NCI-H1092 (cell line): ENCODE results near the gene PTPN7.
"Not testable (repeated sequence)": the region's sequence is repeated elsewhere in the genome, so short reads cannot be mapped to it uniquely, and the experiment has no call there.

Experiments
- DNase-seq: peaks from one replicate; lab custom pipeline; 2025; lab: John Stamatoyannopoulos, UW

Gene PTPN7

DNA sequence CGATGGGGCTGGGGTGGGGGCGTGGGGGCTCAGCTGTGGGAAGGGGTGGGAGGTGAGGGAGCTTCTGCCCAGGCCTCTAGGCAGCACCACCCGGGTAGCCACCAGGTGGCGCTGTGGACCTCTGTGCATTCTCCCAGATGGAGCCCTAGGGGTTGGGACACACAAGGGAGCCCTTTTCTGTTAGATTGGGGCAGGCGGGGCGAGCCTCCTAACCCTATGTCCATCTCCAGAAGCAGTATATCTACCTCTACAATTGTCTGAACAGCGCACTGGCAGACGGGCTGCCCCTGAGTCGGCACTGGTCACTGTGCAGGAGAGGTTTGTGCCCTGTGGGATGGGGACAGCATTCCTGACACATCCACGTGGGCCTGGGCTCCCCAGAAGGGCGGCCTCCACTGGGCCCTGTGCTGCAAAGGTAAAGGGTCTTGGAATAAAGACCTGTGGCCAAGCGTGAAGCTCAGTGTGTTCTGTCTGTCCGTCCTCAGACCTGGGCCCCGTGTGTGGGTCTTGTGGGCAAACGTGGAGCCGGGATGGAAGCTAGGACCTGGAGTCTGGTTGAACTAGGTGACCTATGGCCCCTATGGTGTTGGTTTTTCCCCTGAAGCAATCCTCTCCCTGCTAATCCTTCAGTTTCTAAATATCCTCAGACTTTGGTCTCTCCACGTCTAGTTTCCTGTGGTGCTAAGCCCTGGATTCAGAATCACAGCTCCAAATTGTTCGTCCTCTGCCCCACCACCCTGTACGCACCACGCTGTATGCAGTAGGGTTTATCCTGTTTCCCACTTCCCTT lies 28.8 kb upstream of the PTPN7 start:
- peak; percentile 73 for DNase-seq

DNA sequence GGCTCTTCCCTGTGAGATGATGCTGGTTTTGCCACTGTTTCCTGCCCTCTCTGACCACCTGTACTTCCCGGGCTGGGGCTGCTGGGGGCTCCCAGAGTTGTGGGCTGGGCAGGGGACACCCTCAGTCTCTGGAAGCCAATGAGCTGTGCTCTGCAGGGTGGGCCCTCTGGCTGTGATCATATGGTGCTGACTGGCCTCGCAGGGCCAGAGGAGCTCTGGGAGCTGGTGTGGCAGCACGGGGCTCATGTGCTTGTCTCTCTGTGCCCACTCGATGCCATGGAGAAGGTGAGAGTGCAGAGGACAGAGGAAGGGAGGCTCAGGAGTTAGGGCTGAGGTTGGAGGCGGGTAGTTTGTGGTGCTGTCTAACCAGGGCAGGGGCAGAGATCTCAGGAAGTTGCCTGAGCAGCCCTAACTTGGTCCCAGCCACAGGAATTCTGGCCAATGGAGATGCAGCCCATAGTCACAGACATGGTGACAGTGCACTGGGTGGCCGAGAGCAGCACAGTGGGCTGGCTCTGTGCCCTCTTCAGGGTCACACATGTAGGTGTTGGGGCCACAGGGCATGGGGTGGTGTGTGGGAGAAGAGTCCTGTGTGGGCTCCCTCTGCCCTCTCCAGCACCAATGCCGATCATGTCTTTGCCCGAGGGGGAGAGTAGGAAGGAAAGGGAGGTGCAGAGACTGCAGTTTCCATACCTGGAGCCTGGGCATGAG lies 27.4 kb upstream of the PTPN7 start:
- no peak for DNase-seq

DNA sequence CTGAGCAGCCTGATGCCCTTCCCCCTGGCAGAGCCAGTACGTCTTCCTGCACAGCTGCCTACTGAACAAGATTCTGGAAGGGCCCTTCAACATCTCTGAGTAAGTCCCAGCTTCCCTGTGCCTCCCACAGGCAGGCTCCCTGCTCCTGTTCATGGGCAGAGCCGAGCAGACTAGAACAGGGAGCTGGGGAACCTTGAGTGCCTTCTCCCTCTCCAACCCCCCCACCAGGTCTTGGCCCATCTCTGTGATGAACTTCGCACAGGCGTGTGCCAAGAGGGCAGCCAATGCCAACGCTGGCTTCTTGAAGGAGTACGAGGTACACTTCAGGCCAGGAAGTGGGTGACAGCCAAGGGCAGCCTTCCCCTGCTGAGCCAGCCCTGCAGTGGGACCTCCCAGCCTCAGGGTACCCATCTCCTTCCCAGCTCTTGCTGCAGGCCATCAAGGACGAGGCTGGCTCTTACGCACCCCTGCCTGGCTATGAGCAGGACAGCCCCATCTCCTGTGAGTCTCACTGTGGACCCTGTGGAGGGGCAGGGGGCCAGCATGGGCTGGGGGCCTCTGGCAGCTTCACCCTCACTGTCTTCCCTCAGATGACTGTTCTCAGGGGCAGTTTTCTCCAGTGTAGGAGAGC lies 26.8 kb upstream of the PTPN7 start:
- DNase-seq, result no peak

DNA sequence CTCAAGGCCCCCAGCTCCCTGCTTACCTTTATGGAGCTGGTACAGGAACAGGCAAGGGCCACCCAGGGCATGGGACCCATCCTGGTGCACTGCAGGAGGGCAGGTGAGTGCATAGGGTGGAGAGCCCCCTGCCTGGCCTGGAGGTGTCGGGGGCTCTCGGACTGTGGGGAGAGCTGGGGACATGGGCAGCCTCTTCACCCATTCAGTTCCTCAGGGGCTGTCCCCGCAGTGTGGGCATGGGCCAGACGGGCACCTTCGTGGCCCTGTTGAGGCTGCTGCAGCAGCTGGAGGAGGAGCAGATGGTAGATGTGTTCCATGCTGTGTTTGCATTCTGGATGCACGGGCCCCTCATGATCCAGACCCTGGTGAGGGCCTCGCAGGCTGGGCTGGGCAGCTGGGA lies 25.9 kb upstream of the PTPN7 start:
- DNase-seq, result no peak

DNA sequence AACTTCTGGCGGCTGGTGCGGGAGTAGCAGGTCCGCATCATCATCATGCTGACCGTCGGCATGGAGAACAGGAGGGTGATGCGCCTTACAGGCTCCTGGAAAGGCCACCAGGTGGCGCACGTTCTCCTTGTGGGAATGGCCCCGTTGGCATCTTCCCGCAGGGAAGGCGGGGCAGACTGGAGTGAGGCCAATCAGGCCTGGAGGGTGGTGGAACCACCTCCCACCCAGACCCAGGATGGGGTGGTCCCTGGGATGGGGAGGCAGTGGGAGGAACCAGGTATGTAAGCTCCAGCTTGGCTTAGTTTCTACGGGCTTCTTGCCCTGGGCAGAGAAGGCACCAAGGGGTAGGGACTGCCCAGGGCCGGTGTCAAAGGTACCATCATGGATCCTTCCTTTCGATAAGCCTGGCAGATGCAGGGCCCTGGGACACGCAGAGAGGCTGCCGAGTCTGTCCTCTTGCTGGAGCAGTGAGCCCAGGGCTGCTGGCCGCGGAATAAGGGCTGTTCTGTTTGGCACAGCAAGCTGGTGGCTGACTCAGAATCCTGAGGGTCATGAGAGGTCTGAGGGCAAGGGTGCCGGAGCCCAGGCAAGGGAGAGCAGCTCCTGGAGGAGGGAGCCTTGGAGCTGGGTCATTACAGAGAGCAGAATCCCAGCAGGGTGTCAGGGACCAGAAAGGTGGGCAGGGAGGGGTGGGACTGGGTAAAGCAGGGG lies 24.5 kb upstream of the PTPN7 start:
- peak; percentile 83 for DNase-seq

DNA sequence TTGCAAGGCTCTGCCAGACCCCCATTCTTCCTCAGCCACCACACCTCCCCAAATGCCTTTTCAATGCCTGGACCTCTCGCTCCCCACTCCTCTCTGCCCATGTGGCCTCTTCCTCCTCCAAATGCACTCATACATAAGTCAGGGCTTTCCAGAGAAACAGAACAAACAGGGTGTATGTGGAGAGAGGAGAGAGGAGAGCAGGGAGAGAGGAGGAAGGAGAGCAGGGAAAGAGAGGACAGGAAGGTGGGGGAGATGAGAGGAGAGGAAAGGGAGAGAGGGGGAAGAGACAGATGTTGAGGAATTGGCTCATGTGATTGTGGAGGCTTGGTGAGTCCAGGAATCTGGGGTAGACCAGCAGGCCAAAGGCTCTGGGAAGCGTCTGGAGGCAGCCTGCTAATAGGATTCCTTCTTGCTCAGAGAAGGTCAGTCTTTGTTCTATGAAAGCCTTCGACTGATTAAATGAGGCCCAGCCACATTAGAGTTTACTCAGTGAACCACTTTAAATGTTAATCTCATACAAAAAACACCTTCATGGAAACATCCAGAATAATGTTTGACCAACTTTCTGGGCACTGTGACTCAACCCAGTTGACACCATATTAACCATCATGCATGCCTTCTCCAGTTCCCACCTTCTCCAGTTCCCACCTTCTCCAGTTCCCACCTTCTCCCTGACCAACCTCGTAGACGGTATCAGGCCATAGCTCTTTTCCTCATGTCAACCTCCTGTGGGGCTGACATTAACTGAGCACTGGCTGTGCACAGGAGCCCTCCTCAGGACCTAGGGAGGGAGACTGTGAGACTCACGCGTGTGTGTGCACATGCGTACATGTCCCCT lies 21.9 kb upstream of the PTPN7 start:
- no peak for DNase-seq

DNA sequence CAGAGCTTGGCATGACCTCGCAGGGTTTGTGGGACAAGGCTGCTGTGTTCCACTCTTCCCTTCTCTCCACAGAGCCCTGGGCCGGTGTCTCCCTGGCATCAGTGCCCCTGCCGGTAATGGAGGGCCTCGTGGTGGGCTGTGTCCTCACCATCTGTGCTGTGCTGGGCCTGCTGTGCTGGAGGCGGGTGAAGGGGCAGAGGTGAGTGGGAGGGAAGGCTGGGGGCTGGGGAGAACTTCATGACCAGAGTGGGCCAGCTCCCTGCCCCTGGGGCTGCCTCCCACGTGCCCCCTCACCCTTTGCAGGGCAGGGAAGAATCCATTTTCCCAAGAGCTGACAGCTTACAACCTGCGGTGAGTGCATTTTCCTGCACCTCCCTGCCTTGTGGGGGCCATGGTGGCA lies 21.2 kb upstream of the PTPN7 start:
- DNase-seq, result no peak

- DNase-seq, result not testable (repeated sequence)
Observed at GRCh38 chr1:202180751-202181139, 20.3 kb upstream of the PTPN7 start.

DNA sequence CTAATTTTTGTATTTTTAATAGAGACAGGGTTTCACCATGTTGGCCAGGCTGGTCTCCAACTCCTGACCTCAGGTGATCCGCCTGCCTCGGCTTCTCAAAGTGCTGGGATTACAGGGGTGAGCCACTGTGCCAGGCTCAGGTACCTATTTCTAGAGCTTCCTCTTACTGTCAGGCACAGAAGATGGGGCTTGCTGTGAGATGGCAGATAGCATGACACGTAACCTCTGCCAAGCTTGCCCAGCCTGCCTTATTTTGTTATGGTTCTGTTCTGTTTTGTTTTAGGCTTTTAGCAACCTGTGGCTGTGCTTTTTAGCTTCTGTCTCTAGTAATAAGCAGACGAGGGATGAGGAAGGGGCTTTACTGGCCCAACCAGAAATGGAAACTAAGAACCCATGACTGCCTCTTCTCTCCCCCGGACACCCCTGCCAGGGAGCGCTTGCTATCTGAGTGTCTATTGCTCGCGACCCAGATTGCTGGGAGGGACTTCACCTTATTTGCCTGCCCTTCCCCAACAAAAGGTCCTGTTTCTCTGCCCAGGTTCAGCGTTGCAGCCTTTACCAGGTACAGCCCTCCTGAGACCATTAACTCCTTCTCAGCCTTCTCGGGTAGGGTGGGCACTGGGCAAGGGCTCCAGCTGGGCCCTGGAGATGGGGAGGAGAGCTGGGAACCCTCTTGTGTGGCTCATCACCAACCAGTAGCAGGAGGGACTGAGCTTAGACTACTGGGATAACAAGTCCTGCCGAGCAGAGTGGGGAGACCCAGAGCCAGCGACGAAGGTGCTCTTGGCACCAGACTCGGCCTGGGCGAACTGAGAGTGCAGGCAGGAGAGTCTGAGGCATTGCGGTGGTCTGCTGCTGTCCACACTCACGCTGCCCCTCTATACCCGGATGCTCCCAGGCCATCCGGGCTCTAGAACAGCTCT lies 19.7 kb upstream of the PTPN7 start:
- no peak for DNase-seq

- DNase-seq, result no peak
Observed at GRCh38 chr1:202176949-202177927, 16.8 kb upstream of the PTPN7 start.

GRCh38 chr1:202173993-202174392 lies 13.6 kb upstream of the PTPN7 start:
- no peak for DNase-seq

- DNase-seq, result no peak
Observed at GRCh38 chr1:202172015-202172355, 11.6 kb upstream of the PTPN7 start.

GRCh38 chr1:202171292-202172014 lies 11.1 kb upstream of the PTPN7 start:
- DNase-seq, result no peak

- no peak for DNase-seq
Observed at GRCh38 chr1:202170726-202171125, 10.3 kb upstream of the PTPN7 start.

GRCh38 chr1:202168861-202169260 lies 8.5 kb upstream of the PTPN7 start:
- no peak for DNase-seq

- peak; percentile 68 for DNase-seq
Observed at GRCh38 chr1:202167708-202168415, 7.5 kb upstream of the PTPN7 start.

- not testable (repeated sequence) for DNase-seq
Observed at GRCh38 chr1:202167054-202167453, 6.7 kb upstream of the PTPN7 start.
